ENCODE measurements around the gene JAZF1.

DNA sequence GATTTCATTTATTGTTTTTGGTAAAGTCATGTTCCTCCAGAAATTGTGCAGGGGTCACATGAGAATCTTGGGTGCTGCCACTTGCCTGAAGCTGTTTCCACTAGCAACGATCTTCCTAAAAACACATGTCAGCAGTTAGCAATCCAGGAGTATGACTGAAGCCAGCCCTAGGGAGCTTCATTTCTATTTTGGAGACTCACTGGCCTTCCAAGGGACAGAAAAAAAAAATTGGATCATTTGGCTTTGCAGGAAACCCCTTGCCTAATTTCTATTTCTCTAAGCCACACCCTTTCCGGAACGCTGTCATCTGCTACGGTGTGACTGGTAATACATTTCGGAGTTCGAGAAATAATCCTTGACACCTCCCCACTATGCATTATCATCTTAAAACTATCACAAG, 236.0 kb downstream of the JAZF1 start:
- no peak for TF ChIP-seq OSR1 (CRISPR knock-in tag; IDR thresholded peaks at IDR 0.05)
- TF ChIP-seq, protein P1, sequence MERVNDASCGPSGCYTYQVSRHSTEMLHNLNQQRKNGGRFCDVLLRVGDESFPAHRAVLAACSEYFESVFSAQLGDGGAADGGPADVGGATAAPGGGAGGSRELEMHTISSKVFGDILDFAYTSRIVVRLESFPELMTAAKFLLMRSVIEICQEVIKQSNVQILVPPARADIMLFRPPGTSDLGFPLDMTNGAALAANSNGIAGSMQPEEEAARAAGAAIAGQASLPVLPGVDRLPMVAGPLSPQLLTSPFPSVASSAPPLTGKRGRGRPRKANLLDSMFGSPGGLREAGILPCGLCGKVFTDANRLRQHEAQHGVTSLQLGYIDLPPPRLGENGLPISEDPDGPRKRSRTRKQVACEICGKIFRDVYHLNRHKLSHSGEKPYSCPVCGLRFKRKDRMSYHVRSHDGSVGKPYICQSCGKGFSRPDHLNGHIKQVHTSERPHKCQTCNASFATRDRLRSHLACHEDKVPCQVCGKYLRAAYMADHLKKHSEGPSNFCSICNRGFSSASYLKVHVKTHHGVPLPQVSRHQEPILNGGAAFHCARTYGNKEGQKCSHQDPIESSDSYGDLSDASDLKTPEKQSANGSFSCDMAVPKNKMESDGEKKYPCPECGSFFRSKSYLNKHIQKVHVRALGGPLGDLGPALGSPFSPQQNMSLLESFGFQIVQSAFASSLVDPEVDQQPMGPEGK (CRISPR knock-in tag; IDR thresholded peaks at IDR 0.05; ENCODE audit: borderline replicate concordance) = no peak
- TF ChIP-seq, protein P2, sequence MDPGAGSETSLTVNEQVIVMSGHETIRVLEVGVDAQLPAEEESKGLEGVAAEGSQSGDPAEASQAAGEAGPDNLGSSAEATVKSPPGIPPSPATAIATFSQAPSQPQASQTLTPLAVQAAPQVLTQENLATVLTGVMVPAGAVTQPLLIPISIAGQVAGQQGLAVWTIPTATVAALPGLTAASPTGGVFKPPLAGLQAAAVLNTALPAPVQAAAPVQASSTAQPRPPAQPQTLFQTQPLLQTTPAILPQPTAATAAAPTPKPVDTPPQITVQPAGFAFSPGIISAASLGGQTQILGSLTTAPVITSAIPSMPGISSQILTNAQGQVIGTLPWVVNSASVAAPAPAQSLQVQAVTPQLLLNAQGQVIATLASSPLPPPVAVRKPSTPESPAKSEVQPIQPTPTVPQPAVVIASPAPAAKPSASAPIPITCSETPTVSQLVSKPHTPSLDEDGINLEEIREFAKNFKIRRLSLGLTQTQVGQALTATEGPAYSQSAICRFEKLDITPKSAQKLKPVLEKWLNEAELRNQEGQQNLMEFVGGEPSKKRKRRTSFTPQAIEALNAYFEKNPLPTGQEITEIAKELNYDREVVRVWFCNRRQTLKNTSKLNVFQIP (CRISPR knock-in tag; IDR thresholded peaks at IDR 0.05; ENCODE audit: borderline replicate concordance, low read depth) = no peak
- no peak for TF ChIP-seq ZFP30 (CRISPR knock-in tag; IDR thresholded peaks at IDR 0.05)
- no peak for TF ChIP-seq TOX (CRISPR knock-in tag; IDR thresholded peaks at IDR 0.05; ENCODE audit: borderline replicate concordance)
- TF ChIP-seq, protein P3, sequence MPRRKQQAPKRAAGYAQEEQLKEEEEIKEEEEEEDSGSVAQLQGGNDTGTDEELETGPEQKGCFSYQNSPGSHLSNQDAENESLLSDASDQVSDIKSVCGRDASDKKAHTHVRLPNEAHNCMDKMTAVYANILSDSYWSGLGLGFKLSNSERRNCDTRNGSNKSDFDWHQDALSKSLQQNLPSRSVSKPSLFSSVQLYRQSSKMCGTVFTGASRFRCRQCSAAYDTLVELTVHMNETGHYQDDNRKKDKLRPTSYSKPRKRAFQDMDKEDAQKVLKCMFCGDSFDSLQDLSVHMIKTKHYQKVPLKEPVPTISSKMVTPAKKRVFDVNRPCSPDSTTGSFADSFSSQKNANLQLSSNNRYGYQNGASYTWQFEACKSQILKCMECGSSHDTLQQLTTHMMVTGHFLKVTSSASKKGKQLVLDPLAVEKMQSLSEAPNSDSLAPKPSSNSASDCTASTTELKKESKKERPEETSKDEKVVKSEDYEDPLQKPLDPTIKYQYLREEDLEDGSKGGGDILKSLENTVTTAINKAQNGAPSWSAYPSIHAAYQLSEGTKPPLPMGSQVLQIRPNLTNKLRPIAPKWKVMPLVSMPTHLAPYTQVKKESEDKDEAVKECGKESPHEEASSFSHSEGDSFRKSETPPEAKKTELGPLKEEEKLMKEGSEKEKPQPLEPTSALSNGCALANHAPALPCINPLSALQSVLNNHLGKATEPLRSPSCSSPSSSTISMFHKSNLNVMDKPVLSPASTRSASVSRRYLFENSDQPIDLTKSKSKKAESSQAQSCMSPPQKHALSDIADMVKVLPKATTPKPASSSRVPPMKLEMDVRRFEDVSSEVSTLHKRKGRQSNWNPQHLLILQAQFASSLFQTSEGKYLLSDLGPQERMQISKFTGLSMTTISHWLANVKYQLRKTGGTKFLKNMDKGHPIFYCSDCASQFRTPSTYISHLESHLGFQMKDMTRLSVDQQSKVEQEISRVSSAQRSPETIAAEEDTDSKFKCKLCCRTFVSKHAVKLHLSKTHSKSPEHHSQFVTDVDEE (CRISPR knock-in tag; IDR thresholded peaks at IDR 0.05) = no peak
- TF ChIP-seq GLIS3 (CRISPR knock-in tag; IDR thresholded peaks at IDR 0.05) = no peak
- no peak for TF ChIP-seq BACH2 (CRISPR knock-in tag; IDR thresholded peaks at IDR 0.05; ENCODE audit: borderline replicate concordance)
- TF ChIP-seq, protein P4, sequence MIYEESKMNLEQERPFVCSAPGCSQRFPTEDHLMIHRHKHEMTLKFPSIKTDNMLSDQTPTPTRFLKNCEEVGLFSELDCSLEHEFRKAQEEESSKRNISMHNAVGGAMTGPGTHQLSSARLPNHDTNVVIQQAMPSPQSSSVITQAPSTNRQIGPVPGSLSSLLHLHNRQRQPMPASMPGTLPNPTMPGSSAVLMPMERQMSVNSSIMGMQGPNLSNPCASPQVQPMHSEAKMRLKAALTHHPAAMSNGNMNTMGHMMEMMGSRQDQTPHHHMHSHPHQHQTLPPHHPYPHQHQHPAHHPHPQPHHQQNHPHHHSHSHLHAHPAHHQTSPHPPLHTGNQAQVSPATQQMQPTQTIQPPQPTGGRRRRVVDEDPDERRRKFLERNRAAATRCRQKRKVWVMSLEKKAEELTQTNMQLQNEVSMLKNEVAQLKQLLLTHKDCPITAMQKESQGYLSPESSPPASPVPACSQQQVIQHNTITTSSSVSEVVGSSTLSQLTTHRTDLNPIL (CRISPR knock-in tag; IDR thresholded peaks at IDR 0.05; ENCODE audit: low read depth) = no peak
